Osteocyte (in vitro differentiated cells): ENCODE measurements around the gene AP3B1. TPM values are rescaled to one million over a fixed set of nuclear protein-coding genes. Genes with fewer than 3 reads are reported as not detected.
A peak's percentile ranks its signal among the peaks of the same experiment; 100 is the strongest.

Experiments used
- DNase-seq: peaks from one replicate; pipeline ENCODE4 v3.0.0; 2021; ENCODE audit warnings: mixed read lengths; ENCODE audit not compliant: unreplicated experiment; ENCODE audit errors: extremely low spot score
- H3K27ac Mint-ChIP-seq: one replicate; pipeline ENCODE4 v1.8.0; 2021; ENCODE audit warnings: mild to moderate bottlenecking, mixed read lengths; ENCODE audit not compliant: unreplicated experiment
- H3K27me3 Mint-ChIP-seq: one replicate; pipeline ENCODE4 v1.8.0; 2021; ENCODE audit warnings: mixed read lengths; ENCODE audit not compliant: unreplicated experiment
- H3K36me3 Mint-ChIP-seq: one replicate; pipeline ENCODE4 v1.8.0; 2021; ENCODE audit warnings: mixed read lengths; ENCODE audit not compliant: unreplicated experiment
- H3K4me1 Mint-ChIP-seq: one replicate; pipeline ENCODE4 v1.8.0; 2021; ENCODE audit warnings: mixed read lengths; ENCODE audit not compliant: unreplicated experiment
- H3K4me3 Mint-ChIP-seq: one replicate; pipeline ENCODE4 v1.8.0; 2021; ENCODE audit warnings: mild to moderate bottlenecking, moderate library complexity, mixed read lengths; ENCODE audit not compliant: unreplicated experiment
- H3K9me3 Mint-ChIP-seq: one replicate; pipeline ENCODE4 v1.8.0; 2021; ENCODE audit warnings: mixed read lengths; ENCODE audit not compliant: unreplicated experiment
- total RNA-seq: library from RNA; stranded (reverse); gene quantifications from 2 replicates; pipeline ENCODE4 v1.2.1, GENCODE V29; 2021
- TF ChIP-seq, protein P1 (sequence below): fragments of 200-600 bp; sonication (generic); IDR thresholded peaks from 2 replicates; pipeline ENCODE4 v1.5.0; 2021; ENCODE audit warnings: antibody characterized with exemption, mild to moderate bottlenecking, moderate library complexity

AP3B1 gene
- total RNA-seq, 1 donor from 2014 or later: 57.0 TPM

- no peaks in the 10 kb centered on the region for H3K36me3 Mint-ChIP-seq
- no peaks in the 10 kb centered on the region for H3K4me1 Mint-ChIP-seq
- TF ChIP-seq, protein P1, sequence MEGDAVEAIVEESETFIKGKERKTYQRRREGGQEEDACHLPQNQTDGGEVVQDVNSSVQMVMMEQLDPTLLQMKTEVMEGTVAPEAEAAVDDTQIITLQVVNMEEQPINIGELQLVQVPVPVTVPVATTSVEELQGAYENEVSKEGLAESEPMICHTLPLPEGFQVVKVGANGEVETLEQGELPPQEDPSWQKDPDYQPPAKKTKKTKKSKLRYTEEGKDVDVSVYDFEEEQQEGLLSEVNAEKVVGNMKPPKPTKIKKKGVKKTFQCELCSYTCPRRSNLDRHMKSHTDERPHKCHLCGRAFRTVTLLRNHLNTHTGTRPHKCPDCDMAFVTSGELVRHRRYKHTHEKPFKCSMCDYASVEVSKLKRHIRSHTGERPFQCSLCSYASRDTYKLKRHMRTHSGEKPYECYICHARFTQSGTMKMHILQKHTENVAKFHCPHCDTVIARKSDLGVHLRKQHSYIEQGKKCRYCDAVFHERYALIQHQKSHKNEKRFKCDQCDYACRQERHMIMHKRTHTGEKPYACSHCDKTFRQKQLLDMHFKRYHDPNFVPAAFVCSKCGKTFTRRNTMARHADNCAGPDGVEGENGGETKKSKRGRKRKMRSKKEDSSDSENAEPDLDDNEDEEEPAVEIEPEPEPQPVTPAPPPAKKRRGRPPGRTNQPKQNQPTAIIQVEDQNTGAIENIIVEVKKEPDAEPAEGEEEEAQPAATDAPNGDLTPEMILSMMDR: no peak
- DNase-seq: no peak
- H3K4me3 Mint-ChIP-seq: no peak overlapping the region
- no peaks in the 10 kb centered on the region for H3K9me3 Mint-ChIP-seq
- H3K27me3 Mint-ChIP-seq: peaks cover 42% of the 10 kb centered on the region
- H3K27ac Mint-ChIP-seq: no peak overlapping the region
Measured at GRCh38 chr5:78308703-78309102, 14.2 kb upstream of the AP3B1 start.

DNA sequence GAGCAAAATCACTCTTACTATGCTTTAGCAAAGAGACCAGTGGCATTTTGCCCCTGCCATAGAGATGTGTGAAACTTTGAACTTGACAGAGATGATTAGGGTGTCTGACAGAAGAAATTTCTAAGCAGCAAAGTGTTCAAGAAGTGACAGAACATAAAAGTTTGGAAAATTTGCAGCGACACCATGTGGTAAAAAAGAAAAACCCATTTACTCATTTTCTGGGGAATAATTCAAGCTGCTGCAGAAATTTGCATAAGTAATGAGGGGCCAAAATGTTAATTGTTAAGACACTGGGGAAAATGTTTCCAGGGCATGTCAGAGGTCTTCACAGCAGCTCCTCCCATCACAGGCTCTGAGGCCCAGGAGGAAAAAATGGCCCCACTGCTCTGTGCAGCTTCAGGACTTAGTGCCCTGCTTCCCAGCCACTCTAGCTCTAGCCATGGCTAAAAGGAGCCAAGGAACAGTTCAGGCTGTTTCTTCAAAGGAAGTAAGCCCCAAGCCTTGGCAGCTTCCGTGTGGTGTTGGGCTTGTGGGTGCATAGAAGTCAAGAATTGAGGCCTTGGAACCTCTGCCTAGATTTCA, 6.1 kb upstream of the AP3B1 start:
- Mint-ChIP-seq H3K27ac (no peak overlapping the region), H3K36me3 (no peaks in the 10 kb centered on the region), H3K27me3 (peaks cover 18% of the 10 kb centered on the region), H3K9me3 (no peaks in the 10 kb centered on the region), H3K4me1 (peaks cover 4% of the 10 kb centered on the region), H3K4me3 (no peak overlapping the region)
- no peak for DNase-seq
- TF ChIP-seq, protein P1: peak; percentile 43

DNA sequence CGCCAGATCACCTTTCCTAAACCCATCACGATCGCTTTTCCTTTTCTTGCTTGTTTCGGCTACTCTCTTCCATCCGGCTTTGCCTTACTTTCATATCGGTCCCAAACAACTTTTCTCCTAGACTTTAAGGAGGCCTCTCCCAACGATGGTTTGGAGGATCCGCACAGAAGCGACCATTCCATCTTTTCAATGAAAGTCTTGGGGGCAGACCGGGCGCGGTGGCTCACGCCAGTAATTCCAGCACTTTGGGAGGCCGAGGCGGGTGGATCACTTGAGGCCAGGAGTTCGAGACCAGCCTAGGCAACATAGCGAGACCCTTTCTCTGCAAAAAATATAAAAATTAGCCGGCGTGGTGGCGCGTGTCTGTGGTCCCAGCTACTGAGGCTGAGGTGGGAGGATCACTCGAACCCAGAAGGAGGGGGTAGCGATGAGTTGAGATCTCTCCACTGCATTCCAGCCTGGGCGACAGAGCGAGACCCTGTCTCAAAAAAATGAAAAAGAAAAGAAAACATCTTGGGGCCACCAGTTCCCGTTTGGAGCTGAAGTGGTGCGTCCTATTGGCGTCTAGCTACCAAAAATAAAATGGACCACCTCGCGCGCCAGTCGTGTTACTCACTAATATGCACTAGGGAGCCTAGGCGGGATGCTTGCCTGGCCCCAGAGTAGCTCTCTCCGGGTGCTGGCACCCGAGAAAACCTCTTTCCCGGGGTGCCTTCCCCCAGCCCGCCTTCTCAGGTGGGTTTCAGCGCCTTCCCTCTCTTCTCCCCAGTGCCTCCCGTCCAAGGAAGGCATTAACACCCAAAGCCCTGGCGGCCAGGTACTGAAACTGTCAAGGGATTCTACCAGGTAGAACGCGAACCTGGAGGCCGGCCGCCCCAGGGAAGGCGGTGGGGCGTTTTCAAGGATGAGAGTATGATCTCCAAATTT, 800 bp upstream of the AP3B1 start:
- no peaks in the 10 kb centered on the region for H3K27me3 Mint-ChIP-seq
- peaks cover 3% of the 10 kb centered on the region for H3K36me3 Mint-ChIP-seq
- H3K4me3 Mint-ChIP-seq: peak overlapping the region; percentile 99
- H3K27ac Mint-ChIP-seq: peak overlapping the region; percentile 99
- H3K9me3 Mint-ChIP-seq: no peaks in the 10 kb centered on the region
- DNase-seq: no peak
- TF ChIP-seq, protein P1: peak; percentile 17
- H3K4me1 Mint-ChIP-seq: peaks cover 34% of the 10 kb centered on the region

DNA sequence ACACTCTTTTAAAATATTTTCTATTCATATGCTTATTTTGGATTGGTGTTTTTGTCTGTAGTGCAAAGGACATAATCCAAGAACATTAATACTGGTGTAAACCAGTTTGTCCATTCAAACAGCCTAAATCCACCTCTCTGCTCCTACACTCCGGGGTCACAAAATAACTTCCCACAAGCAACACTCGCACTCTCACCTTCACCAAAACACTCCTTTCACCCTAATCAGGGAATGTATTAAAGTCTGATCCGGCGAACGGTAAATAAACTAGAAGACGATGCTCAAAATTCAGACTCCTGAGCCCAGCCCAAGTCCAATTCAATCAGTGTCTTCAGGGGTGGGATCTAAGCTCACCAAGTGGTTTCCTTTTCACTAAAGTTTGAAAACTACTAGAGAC, 649 bp downstream of the AP3B1 start:
- H3K36me3 Mint-ChIP-seq: peaks cover 3% of the 10 kb centered on the region
- H3K27ac Mint-ChIP-seq: peak overlapping the region; percentile 99
- TF ChIP-seq, protein P1: no peak
- H3K9me3 Mint-ChIP-seq: no peaks in the 10 kb centered on the region
- no peak for DNase-seq
- H3K4me3 Mint-ChIP-seq: peak overlapping the region; percentile 99
- no peaks in the 10 kb centered on the region for H3K27me3 Mint-ChIP-seq
- H3K4me1 Mint-ChIP-seq: peaks cover 44% of the 10 kb centered on the region

- H3K27me3 Mint-ChIP-seq: no peaks in the 10 kb centered on the region
- no peak overlapping the region for H3K4me3 Mint-ChIP-seq
- no peak overlapping the region for H3K27ac Mint-ChIP-seq
- H3K9me3 Mint-ChIP-seq: no peaks in the 10 kb centered on the region
- DNase-seq: no peak
- peaks cover 55% of the 10 kb centered on the region for H3K4me1 Mint-ChIP-seq
- TF ChIP-seq, protein P1: no peak
- peaks cover 3% of the 10 kb centered on the region for H3K36me3 Mint-ChIP-seq
Measured at GRCh38 chr5:78291687-78292086, 2.8 kb downstream of the AP3B1 start.
